Middle frontal gyrus (tissue), 1 donor: ENCODE data around the gene GPR83.
"Not testable (repeated sequence)": the region's sequence is repeated elsewhere in the genome, so short reads cannot be mapped to it uniquely, and the experiment has no call there.

ENCODE experiments used
- DNase-seq: peaks from one replicate; pipeline ENCODE4 v3.0.0-alpha.2; 2015; ENCODE audit warnings: low spot score; ENCODE audit errors: extremely low spot score

The GPR83 gene

DNA sequence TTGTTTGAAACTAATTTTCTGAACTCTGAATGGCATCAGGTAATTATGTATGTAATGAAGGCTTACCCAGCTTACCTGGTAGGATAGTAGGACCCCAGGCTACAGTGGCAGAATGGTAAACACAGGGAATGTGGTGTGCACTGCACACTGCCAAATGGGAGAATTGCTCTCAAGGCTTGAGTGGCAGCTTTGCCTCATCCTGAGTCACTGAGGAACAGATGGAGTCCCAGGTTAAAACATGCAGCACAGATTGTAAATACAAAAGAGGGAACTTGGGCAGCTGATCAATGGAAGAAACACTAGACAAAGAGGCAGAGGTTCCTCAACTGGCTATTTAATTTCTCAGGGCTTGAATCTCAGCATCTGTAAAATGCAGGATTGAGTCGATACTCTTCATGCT lies 24.4 kb downstream of the GPR83 start:
- DNase-seq: no peak

GRCh38 chr11:94370576-94370975 lies 30.6 kb downstream of the GPR83 start:
- not testable (repeated sequence) for DNase-seq

GRCh38 chr11:94350850-94351563 lies 50.2 kb downstream of the GPR83 start:
- not testable (repeated sequence) for DNase-seq

DNA sequence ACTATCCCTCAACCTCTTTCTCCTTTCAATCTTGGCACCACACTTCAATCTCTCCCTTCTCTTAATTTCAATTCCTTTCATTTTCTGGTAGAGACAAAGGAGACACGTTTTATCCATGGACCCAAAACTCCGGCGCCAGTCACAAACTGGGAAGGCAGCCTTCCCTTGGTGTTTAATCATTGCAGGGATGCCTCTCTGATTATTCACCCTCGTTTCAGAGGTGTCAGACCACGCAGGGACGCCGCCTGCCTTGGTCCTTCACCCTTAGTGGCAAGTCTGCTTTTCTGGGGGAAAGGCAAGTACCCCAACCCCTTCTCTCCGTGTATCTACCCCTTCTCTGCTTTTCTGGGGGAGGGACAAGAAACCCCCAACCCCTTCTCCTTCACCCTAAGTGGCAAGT lies 54.9 kb downstream of the GPR83 start:
- not testable (repeated sequence) for DNase-seq

DNA sequence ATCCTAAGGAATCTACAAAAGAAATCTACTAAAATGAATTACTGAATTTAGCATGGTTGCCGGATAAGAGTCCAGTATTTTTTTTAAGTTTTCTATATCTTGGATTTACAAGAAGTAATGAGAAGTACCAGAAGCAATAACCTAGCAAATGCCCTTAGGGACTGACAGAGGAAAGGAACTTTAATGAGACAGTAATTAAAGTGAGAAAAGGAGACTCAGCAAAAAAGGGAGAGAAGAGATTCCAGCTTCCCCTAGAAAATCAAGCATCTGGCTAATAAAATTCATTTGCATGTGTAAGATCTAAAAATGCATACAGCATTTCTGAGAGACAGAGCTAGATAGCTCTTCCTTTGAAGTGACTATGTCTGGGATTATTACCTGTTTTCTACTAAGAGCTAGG lies 57.7 kb downstream of the GPR83 start:
- no peak for DNase-seq

GRCh38 chr11:94342250-94342649 lies 59.0 kb downstream of the GPR83 start:
- DNase-seq: no peak

DNA sequence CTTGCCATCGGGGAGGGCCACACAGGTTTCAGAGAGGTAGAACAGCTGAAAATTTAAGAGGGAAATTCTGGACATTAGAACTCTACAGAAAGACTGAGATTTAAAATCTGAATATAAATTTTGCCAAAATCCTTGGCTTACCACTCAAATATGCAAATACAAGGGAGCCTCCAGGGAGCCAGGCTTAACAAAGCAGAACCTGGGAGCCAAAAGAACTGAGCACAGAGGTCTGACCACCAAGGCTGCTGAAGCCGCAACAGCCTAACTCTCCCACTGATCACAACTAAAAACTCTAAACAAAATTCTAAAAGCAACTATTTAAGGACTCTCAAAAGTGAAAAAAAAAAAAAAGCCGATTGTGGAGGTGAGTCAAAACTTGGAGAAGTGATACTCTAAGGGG lies 62.6 kb downstream of the GPR83 start:
- no peak for DNase-seq

- no peak for DNase-seq
Observed at GRCh38 chr11:94336033-94336432, 65.2 kb downstream of the GPR83 start.

- DNase-seq: no peak
Observed at GRCh38 chr11:94332814-94333213, 68.4 kb downstream of the GPR83 start.

DNA sequence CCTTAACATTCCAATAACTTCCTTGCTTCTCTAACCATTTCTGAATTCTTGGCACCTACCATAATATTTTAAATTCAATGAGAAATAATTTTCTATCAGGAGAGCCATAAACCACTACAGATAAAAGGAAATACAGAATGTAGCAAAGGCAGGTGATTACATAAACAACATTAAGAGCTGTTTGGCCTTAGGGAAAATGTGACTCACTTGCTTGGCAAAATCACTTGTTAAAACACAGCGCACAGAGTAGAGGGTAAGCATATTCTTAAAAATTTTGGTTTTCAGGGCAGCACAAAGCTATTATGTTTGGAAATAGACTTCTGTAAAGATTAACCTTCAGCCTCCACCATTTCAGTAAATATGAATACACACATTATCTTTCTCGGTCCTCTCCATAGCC lies 70.4 kb downstream of the GPR83 start:
- DNase-seq: no peak

GRCh38 chr11:94329501-94329900 lies 71.7 kb downstream of the GPR83 start:
- DNase-seq: no peak

GRCh38 chr11:94328587-94329080 lies 72.6 kb downstream of the GPR83 start:
- no peak for DNase-seq
